NCI-H1694 treated with DMSO at 0.1 percent for 48 hours (cell line): ENCODE results near the gene NEDD8.
A peak's percentile ranks its signal among the peaks of the same experiment; 100 is the strongest.

Experiments
- DNase-seq: peaks from one replicate; lab custom pipeline; 2025; lab: John Stamatoyannopoulos, UW

NEDD8 gene

GRCh38 chr14:24179961-24180796 is 52.0 kb downstream of the NEDD8 start:
- no peak for DNase-seq

GRCh38 chr14:24179294-24179960 is 52.7 kb downstream of the NEDD8 start:
- no peak for DNase-seq

- DNase-seq = no peak
These were observed 53.6 kb downstream of the NEDD8 start for GRCh38 chr14:24178399-24179178.

GRCh38 chr14:24177891-24178290 is 54.3 kb downstream of the NEDD8 start:
- DNase-seq = no peak

- no peak for DNase-seq
These were observed 54.9 kb downstream of the NEDD8 start for GRCh38 chr14:24177041-24177825.

GRCh38 chr14:24176599-24176998 is 55.6 kb downstream of the NEDD8 start:
- DNase-seq = no peak

GRCh38 chr14:24172871-24173281 is 59.3 kb downstream of the NEDD8 start:
- no peak for DNase-seq

- DNase-seq = peak; percentile 32
These were observed 59.8 kb downstream of the NEDD8 start for GRCh38 chr14:24172261-24172860.

- peak; percentile 98 for DNase-seq
These were observed 60.5 kb downstream of the NEDD8 start, which contains the start of gene REC8 for GRCh38 chr14:24171422-24172260. Gene REC8, plus strand, starts transcription at chr14:24172080. Its CDS starts 473 bp downstream, at chr14:24172553.

- no peak for DNase-seq
These were observed 64.6 kb downstream of the NEDD8 start for GRCh38 chr14:24167469-24168114.
